K562 (cell line): ENCODE results near the gene PYCR2. TPM values are rescaled to one million over a fixed set of nuclear protein-coding genes. Genes with fewer than 3 reads are reported as not detected.

Source experiments
- BRF1 ChIP-seq: IDR thresholded peaks from 3 replicates; pipeline ENCODE4 v1.6.1; 2011; ENCODE audit warnings: borderline replicate concordance, mild to moderate bottlenecking; ENCODE audit not compliant: insufficient read length; ENCODE audit errors: extremely low read depth
- MCM5 ChIP-seq: fragments of 450-650 bp; IDR thresholded peaks from 2 replicates; pipeline ENCODE4 v1.6.1; 2016; ENCODE audit warnings: low read depth
- RAD51 ChIP-seq: fragments of 450-650 bp; IDR thresholded peaks from 2 replicates; pipeline ENCODE4 v1.7.1; 2016; ENCODE audit warnings: low read depth, mild to moderate bottlenecking, borderline replicate concordance
- RBM15 ChIP-seq: fragments of 200-400 bp; formaldehyde crosslinking; IDR thresholded peaks from 2 replicates; pipeline ENCODE4 v1.6.1; 2018; ENCODE audit warnings: mild to moderate bottlenecking, low read length, moderate library complexity; ENCODE audit not compliant: insufficient read depth
- TCF3 ChIP-seq: sonication (generic); formaldehyde crosslinking; IDR thresholded peaks from 2 replicates; pipeline ENCODE4 v1.4.0; 2020; ENCODE audit warnings: mild to moderate bottlenecking, missing genetic modification reagents
- U2AF2 ChIP-seq: fragments of 200-400 bp; formaldehyde crosslinking; optimal IDR thresholded peaks from 2 replicates; pipeline ENCODE3; 2017; ENCODE audit warnings: low read depth, mild to moderate bottlenecking, low read length
- ZNF778 ChIP-seq: fragments of 450-650 bp; formaldehyde crosslinking; IDR thresholded peaks from 2 replicates; pipeline ENCODE4 v1.4.0; 2020; ENCODE audit warnings: mild to moderate bottlenecking, moderate library complexity
- polyA plus RNA-seq, 8 experiments: library from polyadenylated mRNA; depleted of rRNA in 4 of 8; stranded (reverse) in 5 of 8; unstranded in 3 of 8; fragments of >200 nt; fragmentation: Nextera tagmentation in 2 of 8; fragmentation: Illumina TruSeq in 1 of 8; extraction: Ambion mirVana in 2 of 8; extraction: Trizol in 1 of 8; gene quantifications; 2 replicates each; pipeline versions ENCODE4 v1.2.1 to v1.2.3, GENCODE V29; 2011 to 2014; ENCODE audit warnings: inconsistent platforms in 1 of 8, missing spikeins in 1 of 8
- total RNA-seq, 7 experiments: library from RNA; depleted of rRNA in 6 of 7; stranded (reverse); fragments of >200 nt in 6 of 7; fragmentation: Illumina TruSeq in 2 of 7; extraction: Trizol in 2 of 7; gene quantifications; 2 replicates each; pipeline versions ENCODE4 v1.2.1 to v1.2.3, GENCODE V29; 2011 to 2021; ENCODE audit warnings: low replicate concordance in 1 of 7
- TF ChIP-seq, protein P1 (sequence below), 2 experiments: fragments of 450-650 bp; IDR thresholded peaks; 2 replicates each; pipeline ENCODE4 v1.6.1; 2018; ENCODE audit warnings: mild to moderate bottlenecking in 2 of 2, low read depth in 1 of 2; ENCODE audit not compliant: partially characterized antibody in 2 of 2
- TF ChIP-seq, protein P2 (sequence below): fragments of 250-450 bp; sonication (Bioruptor Pico); IDR thresholded peaks from 2 replicates; pipeline ENCODE4 v1.8.0; 2021; ENCODE audit warnings: moderate library complexity, mild to moderate bottlenecking, inconsistent platforms
- TF ChIP-seq, protein P3 (sequence below): fragments of 450-650 bp; conservative IDR thresholded peaks from 2 replicates; pipeline ENCODE4 v1.6.1; 2016; ENCODE audit warnings: missing genetic modification characterization, low read depth, mild to moderate bottlenecking, missing compliant biosample characterization, moderate library complexity
- TF ChIP-seq, protein P4 (sequence below): fragments of 250-450 bp; sonication (Bioruptor Pico); IDR thresholded peaks from 2 replicates; pipeline ENCODE4 v1.4.0; 2020
- TF ChIP-seq, protein P5 (sequence below): fragments of 450-650 bp; IDR thresholded peaks from 2 replicates; pipeline ENCODE4 v1.7.1; 2018; ENCODE audit warnings: mild to moderate bottlenecking, low read depth; ENCODE audit not compliant: partially characterized antibody
- TF ChIP-seq, protein P6 (sequence below): fragments of 250-450 bp; sonication (Bioruptor Pico); IDR thresholded peaks from 2 replicates; pipeline ENCODE4 v1.4.0; 2020; ENCODE audit warnings: mild to moderate bottlenecking, moderate library complexity

The PYCR2 gene
- total and polyA plus RNA-seq, 9 of the 15 experiments (the other 6 are each of a cell fraction or from before 2014, with no cell fraction given) = 5.5 to 219 (median 127) TPM

DNA sequence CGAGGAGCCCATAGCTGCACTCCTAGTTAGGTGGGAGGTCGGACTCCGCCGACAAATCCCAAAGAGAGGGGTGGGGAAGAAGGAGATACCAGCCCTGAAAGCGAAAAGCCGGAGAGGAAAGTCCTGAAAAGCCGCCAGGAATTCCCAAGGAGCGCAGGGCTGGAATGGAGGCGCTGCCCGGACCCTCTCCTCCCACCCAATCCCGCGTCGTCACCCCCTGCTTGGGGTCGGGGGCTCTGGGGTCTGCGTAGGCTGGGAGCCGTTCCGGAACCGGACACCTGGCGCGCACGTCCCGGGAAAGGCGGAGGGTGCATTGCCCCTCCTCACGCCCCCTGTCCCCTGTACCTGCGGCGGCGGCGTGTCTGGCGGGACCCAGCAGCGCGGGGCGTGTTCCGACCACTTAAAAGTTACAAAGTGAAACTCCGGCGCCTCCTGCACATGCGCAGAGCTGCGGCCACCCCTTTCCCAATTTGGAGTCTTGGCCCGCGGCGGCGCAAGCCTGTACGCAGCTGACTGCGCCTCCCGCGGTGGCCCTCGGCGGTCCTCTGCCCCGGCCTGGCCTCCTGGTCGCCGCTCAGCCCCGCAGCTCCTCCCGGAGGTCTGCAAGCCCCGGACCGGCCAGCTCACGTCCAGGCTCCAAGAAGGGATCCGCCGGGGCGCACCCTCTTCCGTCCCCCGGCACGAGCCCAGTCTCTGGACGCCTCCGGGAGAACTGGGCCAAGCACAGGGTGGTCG is 41.9 kb downstream of the PYCR2 start, which contains the start of gene TMEM63A (continued):
- TF ChIP-seq, protein P1, sequence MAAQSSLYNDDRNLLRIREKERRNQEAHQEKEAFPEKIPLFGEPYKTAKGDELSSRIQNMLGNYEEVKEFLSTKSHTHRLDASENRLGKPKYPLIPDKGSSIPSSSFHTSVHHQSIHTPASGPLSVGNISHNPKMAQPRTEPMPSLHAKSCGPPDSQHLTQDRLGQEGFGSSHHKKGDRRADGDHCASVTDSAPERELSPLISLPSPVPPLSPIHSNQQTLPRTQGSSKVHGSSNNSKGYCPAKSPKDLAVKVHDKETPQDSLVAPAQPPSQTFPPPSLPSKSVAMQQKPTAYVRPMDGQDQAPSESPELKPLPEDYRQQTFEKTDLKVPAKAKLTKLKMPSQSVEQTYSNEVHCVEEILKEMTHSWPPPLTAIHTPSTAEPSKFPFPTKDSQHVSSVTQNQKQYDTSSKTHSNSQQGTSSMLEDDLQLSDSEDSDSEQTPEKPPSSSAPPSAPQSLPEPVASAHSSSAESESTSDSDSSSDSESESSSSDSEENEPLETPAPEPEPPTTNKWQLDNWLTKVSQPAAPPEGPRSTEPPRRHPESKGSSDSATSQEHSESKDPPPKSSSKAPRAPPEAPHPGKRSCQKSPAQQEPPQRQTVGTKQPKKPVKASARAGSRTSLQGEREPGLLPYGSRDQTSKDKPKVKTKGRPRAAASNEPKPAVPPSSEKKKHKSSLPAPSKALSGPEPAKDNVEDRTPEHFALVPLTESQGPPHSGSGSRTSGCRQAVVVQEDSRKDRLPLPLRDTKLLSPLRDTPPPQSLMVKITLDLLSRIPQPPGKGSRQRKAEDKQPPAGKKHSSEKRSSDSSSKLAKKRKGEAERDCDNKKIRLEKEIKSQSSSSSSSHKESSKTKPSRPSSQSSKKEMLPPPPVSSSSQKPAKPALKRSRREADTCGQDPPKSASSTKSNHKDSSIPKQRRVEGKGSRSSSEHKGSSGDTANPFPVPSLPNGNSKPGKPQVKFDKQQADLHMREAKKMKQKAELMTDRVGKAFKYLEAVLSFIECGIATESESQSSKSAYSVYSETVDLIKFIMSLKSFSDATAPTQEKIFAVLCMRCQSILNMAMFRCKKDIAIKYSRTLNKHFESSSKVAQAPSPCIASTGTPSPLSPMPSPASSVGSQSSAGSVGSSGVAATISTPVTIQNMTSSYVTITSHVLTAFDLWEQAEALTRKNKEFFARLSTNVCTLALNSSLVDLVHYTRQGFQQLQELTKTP (IDR thresholded peaks at IDR 0.05; ENCODE audit: low read depth in 1 of 2, partially characterized antibody in 2 of 2) = peak in 1 of 2 experiments; percentile 25
- TF ChIP-seq ZNF778 (no peak), U2AF2 (no peak), RAD51 (no peak), TCF3 (peak; percentile 8; the same call in 1 of the 2 replicates), RBM15 (no peak), MCM5 (no peak), BRF1 (no peak)
- TF ChIP-seq, protein P2, sequence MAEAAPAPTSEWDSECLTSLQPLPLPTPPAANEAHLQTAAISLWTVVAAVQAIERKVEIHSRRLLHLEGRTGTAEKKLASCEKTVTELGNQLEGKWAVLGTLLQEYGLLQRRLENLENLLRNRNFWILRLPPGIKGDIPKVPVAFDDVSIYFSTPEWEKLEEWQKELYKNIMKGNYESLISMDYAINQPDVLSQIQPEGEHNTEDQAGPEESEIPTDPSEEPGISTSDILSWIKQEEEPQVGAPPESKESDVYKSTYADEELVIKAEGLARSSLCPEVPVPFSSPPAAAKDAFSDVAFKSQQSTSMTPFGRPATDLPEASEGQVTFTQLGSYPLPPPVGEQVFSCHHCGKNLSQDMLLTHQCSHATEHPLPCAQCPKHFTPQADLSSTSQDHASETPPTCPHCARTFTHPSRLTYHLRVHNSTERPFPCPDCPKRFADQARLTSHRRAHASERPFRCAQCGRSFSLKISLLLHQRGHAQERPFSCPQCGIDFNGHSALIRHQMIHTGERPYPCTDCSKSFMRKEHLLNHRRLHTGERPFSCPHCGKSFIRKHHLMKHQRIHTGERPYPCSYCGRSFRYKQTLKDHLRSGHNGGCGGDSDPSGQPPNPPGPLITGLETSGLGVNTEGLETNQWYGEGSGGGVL (CRISPR knock-in tag) = no peak
- TF ChIP-seq, protein P3, sequence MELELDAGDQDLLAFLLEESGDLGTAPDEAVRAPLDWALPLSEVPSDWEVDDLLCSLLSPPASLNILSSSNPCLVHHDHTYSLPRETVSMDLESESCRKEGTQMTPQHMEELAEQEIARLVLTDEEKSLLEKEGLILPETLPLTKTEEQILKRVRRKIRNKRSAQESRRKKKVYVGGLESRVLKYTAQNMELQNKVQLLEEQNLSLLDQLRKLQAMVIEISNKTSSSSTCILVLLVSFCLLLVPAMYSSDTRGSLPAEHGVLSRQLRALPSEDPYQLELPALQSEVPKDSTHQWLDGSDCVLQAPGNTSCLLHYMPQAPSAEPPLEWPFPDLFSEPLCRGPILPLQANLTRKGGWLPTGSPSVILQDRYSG (tag) = no peak
- TF ChIP-seq, protein P4, sequence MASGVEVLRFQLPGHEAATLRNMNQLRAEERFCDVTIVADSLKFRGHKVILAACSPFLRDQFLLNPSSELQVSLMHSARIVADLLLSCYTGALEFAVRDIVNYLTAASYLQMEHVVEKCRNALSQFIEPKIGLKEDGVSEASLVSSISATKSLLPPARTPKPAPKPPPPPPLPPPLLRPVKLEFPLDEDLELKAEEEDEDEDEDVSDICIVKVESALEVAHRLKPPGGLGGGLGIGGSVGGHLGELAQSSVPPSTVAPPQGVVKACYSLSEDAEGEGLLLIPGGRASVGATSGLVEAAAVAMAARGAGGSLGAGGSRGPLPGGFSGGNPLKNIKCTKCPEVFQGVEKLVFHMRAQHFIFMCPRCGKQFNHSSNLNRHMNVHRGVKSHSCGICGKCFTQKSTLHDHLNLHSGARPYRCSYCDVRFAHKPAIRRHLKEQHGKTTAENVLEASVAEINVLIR (CRISPR knock-in tag) = peak; percentile 56; the same call in 1 of the 2 replicates
- TF ChIP-seq, protein P5, sequence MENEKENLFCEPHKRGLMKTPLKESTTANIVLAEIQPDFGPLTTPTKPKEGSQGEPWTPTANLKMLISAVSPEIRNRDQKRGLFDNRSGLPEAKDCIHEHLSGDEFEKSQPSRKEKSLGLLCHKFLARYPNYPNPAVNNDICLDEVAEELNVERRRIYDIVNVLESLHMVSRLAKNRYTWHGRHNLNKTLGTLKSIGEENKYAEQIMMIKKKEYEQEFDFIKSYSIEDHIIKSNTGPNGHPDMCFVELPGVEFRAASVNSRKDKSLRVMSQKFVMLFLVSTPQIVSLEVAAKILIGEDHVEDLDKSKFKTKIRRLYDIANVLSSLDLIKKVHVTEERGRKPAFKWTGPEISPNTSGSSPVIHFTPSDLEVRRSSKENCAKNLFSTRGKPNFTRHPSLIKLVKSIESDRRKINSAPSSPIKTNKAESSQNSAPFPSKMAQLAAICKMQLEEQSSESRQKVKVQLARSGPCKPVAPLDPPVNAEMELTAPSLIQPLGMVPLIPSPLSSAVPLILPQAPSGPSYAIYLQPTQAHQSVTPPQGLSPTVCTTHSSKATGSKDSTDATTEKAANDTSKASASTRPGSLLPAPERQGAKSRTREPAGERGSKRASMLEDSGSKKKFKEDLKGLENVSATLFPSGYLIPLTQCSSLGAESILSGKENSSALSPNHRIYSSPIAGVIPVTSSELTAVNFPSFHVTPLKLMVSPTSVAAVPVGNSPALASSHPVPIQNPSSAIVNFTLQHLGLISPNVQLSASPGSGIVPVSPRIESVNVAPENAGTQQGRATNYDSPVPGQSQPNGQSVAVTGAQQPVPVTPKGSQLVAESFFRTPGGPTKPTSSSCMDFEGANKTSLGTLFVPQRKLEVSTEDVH = no peak
- TF ChIP-seq, protein P6, sequence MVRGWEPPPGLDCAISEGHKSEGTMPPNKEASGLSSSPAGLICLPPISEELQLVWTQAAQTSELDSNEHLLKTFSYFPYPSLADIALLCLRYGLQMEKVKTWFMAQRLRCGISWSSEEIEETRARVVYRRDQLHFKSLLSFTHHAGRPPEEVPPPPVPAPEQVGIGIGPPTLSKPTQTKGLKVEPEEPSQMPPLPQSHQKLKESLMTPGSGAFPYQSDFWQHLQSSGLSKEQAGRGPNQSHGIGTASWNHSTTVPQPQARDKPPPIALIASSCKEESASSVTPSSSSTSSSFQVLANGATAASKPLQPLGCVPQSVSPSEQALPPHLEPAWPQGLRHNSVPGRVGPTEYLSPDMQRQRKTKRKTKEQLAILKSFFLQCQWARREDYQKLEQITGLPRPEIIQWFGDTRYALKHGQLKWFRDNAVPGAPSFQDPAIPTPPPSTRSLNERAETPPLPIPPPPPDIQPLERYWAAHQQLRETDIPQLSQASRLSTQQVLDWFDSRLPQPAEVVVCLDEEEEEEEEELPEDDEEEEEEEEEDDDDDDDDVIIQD = no peak
